Measurements from ENCODE around the gene SCARB1.

SCARB1 gene

DNA sequence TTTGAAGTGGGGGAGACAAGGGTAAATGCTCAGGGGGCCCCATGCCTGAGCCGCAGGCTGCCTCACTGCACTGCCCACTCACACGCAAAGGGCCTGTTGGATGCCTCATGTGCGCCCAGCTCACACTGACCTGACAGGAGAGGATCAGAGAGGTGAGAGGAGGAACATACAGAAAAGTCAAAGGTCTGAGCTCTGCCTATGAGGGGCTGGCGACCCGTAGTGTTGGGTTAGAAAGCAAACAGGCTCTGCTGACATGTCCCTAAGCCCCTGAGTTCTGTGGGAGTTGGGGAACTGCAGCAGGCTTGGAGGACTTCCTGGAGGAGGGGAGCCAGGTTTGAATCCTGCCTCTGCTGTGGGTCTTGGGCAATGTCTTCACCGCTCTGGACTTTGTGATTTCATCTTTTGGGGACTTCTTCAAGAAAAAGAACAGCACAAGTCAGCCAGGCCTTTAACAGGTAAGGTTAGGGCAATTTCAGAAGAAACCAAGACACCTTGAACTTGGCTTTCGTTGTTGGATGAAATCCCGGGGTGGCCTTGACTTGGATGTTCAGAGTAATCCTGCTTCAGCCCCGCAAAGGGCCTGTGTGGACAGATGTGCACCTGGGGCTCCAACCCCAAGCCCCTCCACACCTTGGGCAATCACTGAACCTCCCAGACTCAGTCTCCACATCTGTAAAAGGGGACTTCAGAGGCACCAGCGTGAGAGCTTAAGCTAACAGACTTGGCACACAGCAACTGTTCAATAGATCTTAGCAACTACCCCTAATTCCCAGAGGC is 116.8 kb downstream of the SCARB1 start:
- no peak for FAIRE-seq

DNA sequence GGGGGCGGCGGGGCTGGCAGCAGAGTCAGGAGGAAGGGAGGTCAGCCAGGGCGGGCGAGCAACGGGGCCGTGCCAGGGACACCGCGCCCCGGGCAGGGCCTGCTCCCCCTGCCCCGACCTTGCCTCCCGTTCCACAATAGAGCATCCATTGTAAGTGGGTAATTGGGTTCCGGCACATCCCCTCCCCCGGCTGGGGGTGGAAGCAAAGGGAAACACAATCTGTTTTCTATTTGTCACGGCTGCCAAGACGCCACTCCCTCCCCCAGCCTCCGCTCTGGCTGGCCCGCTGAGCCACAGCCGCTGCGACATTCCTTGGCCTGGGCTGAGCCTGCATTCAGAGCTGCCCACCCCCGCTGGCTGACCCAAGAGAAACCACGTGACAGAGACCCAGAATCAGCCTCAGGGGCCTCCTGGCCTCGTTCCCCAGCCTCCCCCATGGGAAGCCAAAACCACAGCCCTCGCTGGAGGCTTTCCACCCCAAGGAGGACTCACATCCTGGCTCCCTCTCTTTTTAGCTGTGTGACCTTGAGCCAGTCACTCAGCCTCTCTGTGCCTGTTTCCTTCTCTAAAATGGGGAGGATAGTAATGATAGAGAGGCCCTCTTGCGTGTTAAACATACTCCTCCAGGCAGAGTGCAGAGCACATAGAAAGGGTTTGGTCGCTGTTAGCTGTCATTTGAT is 117.6 kb downstream of the SCARB1 start:
- DNase-seq (ENCODE audit: insufficient read length, low spot score) (peak; percentile 83), FAIRE-seq (no peak)
- TF ChIP-seq, protein P1, sequence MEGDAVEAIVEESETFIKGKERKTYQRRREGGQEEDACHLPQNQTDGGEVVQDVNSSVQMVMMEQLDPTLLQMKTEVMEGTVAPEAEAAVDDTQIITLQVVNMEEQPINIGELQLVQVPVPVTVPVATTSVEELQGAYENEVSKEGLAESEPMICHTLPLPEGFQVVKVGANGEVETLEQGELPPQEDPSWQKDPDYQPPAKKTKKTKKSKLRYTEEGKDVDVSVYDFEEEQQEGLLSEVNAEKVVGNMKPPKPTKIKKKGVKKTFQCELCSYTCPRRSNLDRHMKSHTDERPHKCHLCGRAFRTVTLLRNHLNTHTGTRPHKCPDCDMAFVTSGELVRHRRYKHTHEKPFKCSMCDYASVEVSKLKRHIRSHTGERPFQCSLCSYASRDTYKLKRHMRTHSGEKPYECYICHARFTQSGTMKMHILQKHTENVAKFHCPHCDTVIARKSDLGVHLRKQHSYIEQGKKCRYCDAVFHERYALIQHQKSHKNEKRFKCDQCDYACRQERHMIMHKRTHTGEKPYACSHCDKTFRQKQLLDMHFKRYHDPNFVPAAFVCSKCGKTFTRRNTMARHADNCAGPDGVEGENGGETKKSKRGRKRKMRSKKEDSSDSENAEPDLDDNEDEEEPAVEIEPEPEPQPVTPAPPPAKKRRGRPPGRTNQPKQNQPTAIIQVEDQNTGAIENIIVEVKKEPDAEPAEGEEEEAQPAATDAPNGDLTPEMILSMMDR (IDR thresholded peaks at IDR 0.05; ENCODE audit: insufficient read depth, missing control alignments), result no peak

More for the DNA sequence above, 116.8 kb downstream of the SCARB1 start:
- no peak for DNase-seq (ENCODE audit: insufficient read length, low spot score)
- TF ChIP-seq, protein P1 (IDR thresholded peaks at IDR 0.05; ENCODE audit: insufficient read depth, missing control alignments), result no peak

DNA sequence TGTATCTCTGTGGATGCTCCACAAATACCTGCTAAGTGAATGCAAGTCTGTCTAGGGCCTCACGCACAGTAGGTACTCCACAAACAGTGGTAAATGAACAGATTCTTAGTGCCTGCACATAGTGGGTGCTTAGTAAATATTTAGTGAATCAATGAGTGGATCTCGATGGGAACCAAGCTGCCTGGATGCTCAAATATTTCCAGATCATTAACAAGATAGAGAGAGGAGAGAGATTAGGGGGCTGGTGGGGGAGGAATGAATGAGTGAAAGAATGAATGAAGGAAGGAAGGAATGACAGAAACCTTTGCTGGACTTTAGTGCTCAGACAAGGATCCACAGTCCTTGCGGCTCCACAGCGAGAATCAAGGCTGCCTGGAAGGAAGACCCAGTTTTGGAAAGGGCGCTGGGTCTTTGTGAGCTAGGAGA is 118.2 kb downstream of the SCARB1 start:
- FAIRE-seq (no peak), DNase-seq (ENCODE audit: insufficient read length, low spot score) (no peak)
- TF ChIP-seq, protein P1 (IDR thresholded peaks at IDR 0.05; ENCODE audit: insufficient read depth, missing control alignments), result no peak

DNA sequence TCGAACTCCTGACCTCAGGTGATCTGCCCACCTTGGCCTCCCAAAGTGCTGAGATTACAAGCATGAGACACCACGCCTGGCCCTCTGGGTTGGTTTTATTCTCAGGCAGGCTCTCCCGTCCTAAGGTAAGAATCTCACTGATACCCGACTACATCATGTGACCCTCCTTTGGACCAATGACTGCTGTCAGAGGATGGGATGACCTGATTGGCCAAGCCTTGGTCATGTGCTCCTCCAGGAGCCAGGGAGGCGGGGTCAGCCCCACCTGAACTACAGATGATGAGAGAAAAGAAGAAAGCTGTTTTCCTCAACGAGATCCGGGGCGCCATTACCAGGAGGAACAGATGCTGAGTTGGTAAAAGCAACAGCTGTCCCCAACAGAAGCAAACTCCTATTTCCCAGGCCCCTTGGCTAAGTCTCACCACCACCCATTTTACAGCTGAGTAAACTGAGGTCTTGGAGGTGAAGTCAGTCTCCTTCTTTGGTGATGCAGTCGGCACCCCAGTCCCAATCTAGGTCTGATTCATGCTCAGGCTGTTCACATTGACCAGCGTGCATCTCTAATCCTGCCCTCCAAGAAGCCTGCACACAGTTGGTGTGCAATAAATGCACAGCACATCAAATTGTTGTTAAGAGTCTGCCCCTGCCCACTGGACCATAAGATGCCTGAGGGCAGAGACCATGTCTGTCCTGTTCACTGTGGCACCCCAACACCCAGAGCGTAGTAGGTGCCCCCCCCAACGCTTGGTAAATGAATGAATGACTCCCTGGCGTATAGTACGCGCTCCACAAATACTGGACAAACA is 118.8 kb downstream of the SCARB1 start:
- DNase-seq (ENCODE audit: insufficient read length, low spot score) (no peak), FAIRE-seq (no peak)
- TF ChIP-seq, protein P1 (IDR thresholded peaks at IDR 0.05; ENCODE audit: insufficient read depth, missing control alignments), result no peak

DNA sequence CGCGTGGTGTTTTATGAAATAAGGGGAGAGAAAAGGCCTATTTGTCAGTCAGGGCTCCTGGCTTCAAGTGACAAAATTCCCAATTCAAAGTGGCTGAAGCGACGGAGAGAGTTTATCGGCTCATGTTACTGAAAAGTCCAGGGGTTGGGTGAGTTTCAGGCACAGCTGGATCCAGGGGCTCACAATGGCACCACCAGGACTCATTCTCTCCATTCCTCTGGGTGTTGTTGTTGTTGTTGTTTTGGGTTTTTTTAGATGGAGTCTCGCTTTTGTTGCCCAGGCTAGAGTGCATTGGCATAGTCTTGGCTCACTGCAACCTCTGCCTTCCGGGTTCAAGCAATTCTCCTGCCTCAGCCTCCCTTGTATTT is 119.4 kb downstream of the SCARB1 start:
- DNase-seq (ENCODE audit: insufficient read length, low spot score), result no peak
- TF ChIP-seq, protein P1 (IDR thresholded peaks at IDR 0.05; ENCODE audit: insufficient read depth, missing control alignments), result no peak
- FAIRE-seq, result no peak

DNA sequence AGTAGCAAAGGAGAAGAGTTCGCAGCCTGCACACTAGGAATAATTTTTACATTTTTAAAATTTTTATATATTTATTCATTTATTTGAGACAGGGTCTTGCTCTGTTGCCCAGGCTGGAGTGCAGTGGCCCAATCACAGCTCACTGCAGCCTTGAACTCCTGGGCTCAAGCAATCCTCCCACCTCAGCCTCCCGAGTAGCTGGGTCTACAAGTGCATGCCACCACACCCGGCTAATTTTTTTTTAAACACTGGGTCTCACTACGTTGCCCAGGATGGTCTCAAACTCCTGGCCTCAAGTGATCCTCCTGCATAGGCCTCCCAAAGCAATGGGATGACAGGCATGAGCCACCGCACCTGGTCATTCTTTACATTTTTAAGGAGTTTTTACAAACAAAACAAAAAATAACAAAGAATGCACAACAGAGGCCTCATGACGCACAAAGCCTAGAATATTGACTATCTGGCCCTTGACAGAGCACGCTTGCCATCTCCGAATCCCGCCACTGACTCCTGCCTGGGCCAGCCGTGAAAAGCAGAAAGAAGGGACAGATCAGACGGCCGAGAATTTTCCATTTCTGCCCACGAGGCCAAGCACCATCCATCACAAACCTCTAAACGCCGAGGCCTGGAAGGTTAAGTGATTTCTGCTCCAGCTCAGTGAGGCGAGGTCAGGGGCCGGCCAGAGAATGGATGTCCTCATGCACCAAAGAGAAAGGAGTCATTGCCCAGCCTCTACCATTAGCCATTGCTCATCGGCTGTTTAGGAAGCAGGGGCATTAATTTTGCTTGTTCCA is 120.0 kb downstream of the SCARB1 start:
- TF ChIP-seq, protein P1 (IDR thresholded peaks at IDR 0.05; ENCODE audit: insufficient read depth, missing control alignments), result no peak
- DNase-seq (ENCODE audit: insufficient read length, low spot score), result no peak
- no peak for FAIRE-seq
